ENCODE data around the gene FAR2. TPM values are rescaled to one million over a fixed set of nuclear protein-coding genes. Genes with fewer than 3 reads are reported as not detected.

FAR2 gene
- total RNA-seq, 2 experiments from 2014 or later = 0.53 to 1.6 TPM

DNA sequence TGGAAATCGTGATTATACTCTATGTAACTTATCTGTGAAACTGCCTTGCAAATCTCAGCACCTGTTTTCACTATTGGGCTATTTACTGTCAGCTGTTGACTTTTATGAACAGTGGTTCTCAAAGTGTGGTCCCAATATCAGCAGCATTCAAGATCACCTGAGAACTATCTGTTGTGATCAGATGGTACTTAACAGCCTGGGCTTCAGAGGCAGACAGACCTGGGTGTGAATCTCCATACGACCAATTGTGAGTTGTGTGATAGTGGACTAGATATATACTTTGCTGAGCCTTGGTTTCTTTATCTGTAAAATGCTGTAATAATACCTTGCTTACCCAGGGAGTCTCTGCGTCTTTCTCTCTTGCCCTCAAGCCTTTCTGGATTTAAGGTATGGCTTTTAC lies 126.8 kb downstream of the FAR2 start:
- DNase-seq = no peak
- H3K36me3 Mint-ChIP-seq (ENCODE audit: low read depth) = no peaks in the 10 kb centered on the region
- ChIA-PET POLR2A (no interaction called here), CTCF (no interaction called here)
- no peak overlapping the region for H3K4me3 Mint-ChIP-seq
- Histone ChIP-seq H3K36me3 (ENCODE audit: insufficient read depth, low read length) (peaks cover 3% of the 10 kb centered on the region), H3K4me3 (ENCODE audit: low read length) (no peak overlapping the region), H3K27me3 (ENCODE audit: control insufficient read depth in 1 of 2, insufficient read depth in 2 of 2, low read length in 2 of 2) (no peaks in the 10 kb centered on the region), H3K27ac (ENCODE audit: low read depth in 1 of 2, low read length in 2 of 2) (no peak overlapping the region), H3K4me1 (ENCODE audit: insufficient read depth, low read length) (no peaks in the 10 kb centered on the region), H3K9me3 (ENCODE audit: control insufficient read depth in 1 of 2, insufficient read depth in 1 of 2, low read length in 2 of 2) (peaks cover 0 to 7% of the 10 kb centered on the region in 2 experiments)
- intact Hi-C loops (cut with DNase I, micrococcal nuclease) = no loop called here
- no peaks in the 10 kb centered on the region for H3K9me3 Mint-ChIP-seq
- no peak overlapping the region for H3K27ac Mint-ChIP-seq
- no peak for ATAC-seq (ENCODE audit: poor library complexity)
- TF ChIP-seq, protein P1, sequence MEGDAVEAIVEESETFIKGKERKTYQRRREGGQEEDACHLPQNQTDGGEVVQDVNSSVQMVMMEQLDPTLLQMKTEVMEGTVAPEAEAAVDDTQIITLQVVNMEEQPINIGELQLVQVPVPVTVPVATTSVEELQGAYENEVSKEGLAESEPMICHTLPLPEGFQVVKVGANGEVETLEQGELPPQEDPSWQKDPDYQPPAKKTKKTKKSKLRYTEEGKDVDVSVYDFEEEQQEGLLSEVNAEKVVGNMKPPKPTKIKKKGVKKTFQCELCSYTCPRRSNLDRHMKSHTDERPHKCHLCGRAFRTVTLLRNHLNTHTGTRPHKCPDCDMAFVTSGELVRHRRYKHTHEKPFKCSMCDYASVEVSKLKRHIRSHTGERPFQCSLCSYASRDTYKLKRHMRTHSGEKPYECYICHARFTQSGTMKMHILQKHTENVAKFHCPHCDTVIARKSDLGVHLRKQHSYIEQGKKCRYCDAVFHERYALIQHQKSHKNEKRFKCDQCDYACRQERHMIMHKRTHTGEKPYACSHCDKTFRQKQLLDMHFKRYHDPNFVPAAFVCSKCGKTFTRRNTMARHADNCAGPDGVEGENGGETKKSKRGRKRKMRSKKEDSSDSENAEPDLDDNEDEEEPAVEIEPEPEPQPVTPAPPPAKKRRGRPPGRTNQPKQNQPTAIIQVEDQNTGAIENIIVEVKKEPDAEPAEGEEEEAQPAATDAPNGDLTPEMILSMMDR (IDR thresholded peaks at IDR 0.05) = no peak
- no peaks in the 10 kb centered on the region for H3K4me1 Mint-ChIP-seq (ENCODE audit: low read depth)
- H3K27me3 Mint-ChIP-seq = no peaks in the 10 kb centered on the region

DNA sequence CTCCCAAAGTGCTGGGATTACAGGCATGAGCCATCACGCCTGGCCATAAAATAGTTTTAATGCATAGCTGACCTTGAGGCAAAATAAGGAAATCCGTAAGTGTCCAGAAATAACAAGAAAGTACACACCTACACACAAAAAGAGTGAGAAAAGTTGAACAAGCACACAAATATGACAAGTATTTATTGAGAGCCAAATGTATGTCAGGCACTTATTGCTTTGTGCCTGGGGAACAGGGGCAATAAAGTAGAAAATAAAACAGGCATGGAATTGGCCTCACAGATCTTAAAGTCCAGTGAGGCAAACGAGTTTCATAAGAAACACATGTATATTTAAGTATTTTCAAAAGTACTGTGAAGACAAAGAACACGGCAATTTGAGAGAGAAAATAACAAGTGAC lies 128.2 kb downstream of the FAR2 start:
- H3K4me1 Mint-ChIP-seq (ENCODE audit: low read depth) = no peaks in the 10 kb centered on the region
- Histone ChIP-seq H3K27ac (ENCODE audit: low read depth in 1 of 2, low read length in 2 of 2) (no peak overlapping the region), H3K4me1 (ENCODE audit: insufficient read depth, low read length) (no peaks in the 10 kb centered on the region), H3K4me3 (ENCODE audit: low read length) (no peak overlapping the region), H3K27me3 (ENCODE audit: control insufficient read depth in 1 of 2, insufficient read depth in 2 of 2, low read length in 2 of 2) (no peaks in the 10 kb centered on the region), H3K36me3 (ENCODE audit: insufficient read depth, low read length) (peaks cover 3% of the 10 kb centered on the region), H3K9me3 (ENCODE audit: control insufficient read depth in 1 of 2, insufficient read depth in 1 of 2, low read length in 2 of 2) (peaks cover 0 to 7% of the 10 kb centered on the region in 2 experiments)
- TF ChIP-seq, protein P1 (IDR thresholded peaks at IDR 0.05) = no peak
- no peak overlapping the region for H3K27ac Mint-ChIP-seq
- no peaks in the 10 kb centered on the region for H3K9me3 Mint-ChIP-seq
- no peaks in the 10 kb centered on the region for H3K27me3 Mint-ChIP-seq
- ATAC-seq (ENCODE audit: poor library complexity) (no peak), DNase-seq (no peak)
- no peak overlapping the region for H3K4me3 Mint-ChIP-seq
- CTCF ChIA-PET = no interaction called here
- intact Hi-C loops (cut with DNase I, micrococcal nuclease) = no loop called here
- POLR2A ChIA-PET = no interaction called here
- H3K36me3 Mint-ChIP-seq (ENCODE audit: low read depth) = no peaks in the 10 kb centered on the region

DNA sequence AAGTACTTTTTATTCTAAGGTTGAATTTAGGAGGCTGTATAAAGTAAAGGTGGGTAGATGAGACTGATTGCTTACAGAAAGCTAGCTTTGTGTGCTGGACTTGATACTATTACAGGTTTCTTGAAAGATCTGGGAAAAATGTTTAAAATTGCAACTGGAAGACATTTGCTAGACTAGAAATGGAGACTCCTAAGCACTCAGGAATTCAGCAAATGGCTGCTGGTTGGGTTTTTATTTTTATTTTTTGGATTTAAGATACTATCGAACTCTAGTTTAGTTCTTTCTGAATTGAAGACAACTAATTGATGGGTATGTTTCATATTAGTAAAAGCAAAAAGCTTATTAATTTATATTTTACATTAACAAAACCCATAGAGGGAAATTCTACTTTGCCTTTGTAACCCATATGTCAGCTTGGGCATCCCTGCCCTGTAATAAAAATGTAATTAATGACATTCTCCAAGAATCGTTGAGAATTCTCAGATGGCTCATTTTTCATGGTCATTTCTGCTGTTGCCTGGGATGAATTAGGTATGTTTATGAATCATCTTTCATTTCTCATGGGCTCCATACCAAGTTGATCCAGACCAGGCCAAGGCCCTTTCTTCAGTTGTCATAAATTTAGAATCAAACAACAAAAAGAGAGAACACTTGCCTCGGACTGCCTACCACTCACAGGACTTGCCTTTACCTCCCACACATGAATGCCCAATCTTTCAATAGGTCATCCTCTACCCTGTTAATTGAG lies 129.8 kb downstream of the FAR2 start:
- no peak for DNase-seq
- Mint-ChIP-seq H3K36me3 (ENCODE audit: low read depth) (no peaks in the 10 kb centered on the region), H3K9me3 (no peaks in the 10 kb centered on the region), H3K4me3 (no peak overlapping the region), H3K4me1 (ENCODE audit: low read depth) (no peaks in the 10 kb centered on the region), H3K27ac (no peak overlapping the region), H3K27me3 (no peaks in the 10 kb centered on the region)
- no peak overlapping the region for H3K4me3 ChIP-seq (ENCODE audit: low read length)
- no peaks in the 10 kb centered on the region for H3K36me3 ChIP-seq (ENCODE audit: insufficient read depth, low read length)
- no peaks in the 10 kb centered on the region for H3K27me3 ChIP-seq (ENCODE audit: control insufficient read depth in 1 of 2, insufficient read depth in 2 of 2, low read length in 2 of 2)
- H3K27ac ChIP-seq (ENCODE audit: low read depth in 1 of 2, low read length in 2 of 2) = no peak overlapping the region
- POLR2A ChIA-PET = no interaction called here
- intact Hi-C loops (cut with DNase I, micrococcal nuclease) = no loop called here
- no peaks in the 10 kb centered on the region for H3K9me3 ChIP-seq (ENCODE audit: control insufficient read depth in 1 of 2, insufficient read depth in 1 of 2, low read length in 2 of 2)
- TF ChIP-seq, protein P1 (IDR thresholded peaks at IDR 0.05) = no peak
- no peak for ATAC-seq (ENCODE audit: poor library complexity)
- no peaks in the 10 kb centered on the region for H3K4me1 ChIP-seq (ENCODE audit: insufficient read depth, low read length)
- CTCF ChIA-PET = no interaction called here

Data from CD4-positive, alpha-beta T cell (primary cell).